ENCODE data around the gene STK36.
A peak's percentile ranks its signal among the peaks of the same experiment; 100 is the strongest.

The STK36 gene

DNA sequence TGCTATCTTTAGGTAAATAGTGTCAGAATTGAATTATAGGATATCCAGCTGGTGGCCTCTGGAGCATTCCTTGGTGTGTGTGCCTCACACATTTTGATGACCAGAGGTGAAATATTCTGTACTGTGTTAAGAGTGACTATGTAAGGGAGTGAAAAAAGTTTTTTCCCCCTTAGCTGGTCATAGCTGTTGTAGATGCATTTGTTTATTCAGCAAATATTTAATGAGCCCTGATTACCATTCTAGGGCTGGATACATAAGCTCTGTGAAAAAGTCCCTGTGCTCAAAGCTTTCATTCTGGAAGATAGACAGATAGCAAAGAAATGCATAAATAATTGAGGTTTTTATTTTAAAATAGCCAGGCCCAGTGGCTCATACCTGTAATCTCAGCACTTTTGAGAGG, 49.6 kb downstream of the STK36 start:
- DNase-seq, result no peak

GRCh38 chr2:218721934-218722333, 50.0 kb downstream of the STK36 start:
- DNase-seq, result no peak

- no peak for DNase-seq
Measured at GRCh38 chr2:218722419-218722818, 50.5 kb downstream of the STK36 start.

- DNase-seq, result no peak
Measured at GRCh38 chr2:218722876-218723785, 51.2 kb downstream of the STK36 start.

- no peak for DNase-seq
Measured at GRCh38 chr2:218726004-218726574, 54.2 kb downstream of the STK36 start.

DNA sequence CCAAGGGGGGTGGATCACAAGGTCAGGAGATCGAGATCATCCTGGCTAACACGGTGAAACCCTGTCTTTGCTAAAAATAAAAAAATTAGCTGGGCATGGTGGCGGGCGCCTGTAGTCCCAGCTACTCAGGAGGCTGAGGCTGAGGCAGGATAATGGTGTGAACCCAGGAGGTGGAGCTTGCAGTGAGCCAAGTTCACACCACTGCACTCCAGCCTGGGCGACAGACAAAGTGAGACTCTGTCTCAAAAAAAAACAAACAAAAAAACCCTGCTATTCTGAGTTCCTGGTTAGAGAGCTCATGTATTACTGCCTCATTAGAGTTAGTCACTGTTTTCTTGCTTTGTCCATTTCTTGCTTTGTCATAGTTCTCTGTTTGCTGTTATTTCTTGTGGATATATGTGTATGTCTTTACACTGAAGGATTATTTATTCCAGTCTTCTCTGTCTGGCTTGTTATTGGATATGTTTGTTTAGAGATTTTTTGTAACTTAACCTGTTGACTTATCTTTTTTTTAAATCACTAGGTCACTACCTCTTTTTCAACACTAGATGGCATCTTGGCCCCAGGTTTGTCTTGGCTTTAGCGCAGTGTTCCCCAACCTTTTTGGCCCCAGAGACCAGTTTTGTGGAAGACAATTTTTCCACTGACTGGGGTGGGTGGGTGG, 55.7 kb downstream of the STK36 start:
- DNase-seq, result peak in 1 of 2 experiments; percentile 42

GRCh38 chr2:218729640-218730039, 57.8 kb downstream of the STK36 start:
- no peak for DNase-seq

- DNase-seq, result no peak
Measured at GRCh38 chr2:218732052-218732760, 60.3 kb downstream of the STK36 start.

DNA sequence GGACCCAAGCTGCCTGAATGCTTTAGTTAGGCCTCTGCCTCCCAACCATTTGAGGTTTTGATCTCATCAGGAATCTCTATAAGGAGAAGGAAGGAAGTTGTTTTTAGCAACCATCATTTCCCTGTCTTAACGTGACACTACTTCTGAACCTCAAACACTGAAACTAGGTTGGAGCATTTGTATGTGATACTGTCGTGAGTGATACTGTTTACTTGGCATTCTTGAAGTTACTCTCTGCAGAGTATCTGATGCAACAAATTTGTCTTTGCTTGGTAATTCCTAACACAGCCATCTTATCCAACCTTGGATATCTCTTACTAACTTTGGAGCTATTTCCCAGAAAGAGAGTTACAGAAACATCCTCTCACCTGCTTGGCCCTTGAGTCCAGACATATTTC, 60.9 kb downstream of the STK36 start:
- no peak for DNase-seq

- DNase-seq, result peak in 1 of 2 experiments; percentile 26
Measured at GRCh38 chr2:218733171-218734021, 61.5 kb downstream of the STK36 start.

- no peak for DNase-seq
Measured at GRCh38 chr2:218734190-218734975, 62.5 kb downstream of the STK36 start.

DNA sequence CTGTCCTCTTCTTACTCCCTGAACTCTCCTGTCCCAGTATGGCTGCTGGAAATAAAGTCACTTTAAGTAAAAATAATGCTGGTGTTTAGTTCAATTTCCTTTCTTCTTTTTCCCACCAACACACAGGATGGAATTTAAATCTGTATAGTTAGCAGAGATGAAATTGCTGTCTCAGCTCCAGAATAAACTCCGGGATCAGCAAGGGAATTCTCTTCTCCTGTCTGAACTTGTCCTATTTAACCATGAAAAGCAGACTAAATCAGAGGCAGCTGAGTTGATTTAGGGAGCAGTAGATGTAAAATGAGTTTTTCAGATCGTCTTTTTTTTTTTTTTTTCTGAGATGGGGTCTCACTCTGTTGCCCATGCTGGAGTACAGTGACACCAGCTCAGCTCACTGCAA, 64.6 kb downstream of the STK36 start:
- DNase-seq, result no peak

GRCh38 chr2:218743068-218743467, 71.2 kb downstream of the STK36 start:
- no peak for DNase-seq

- DNase-seq, result no peak
Measured at GRCh38 chr2:218744615-218745014, 72.7 kb downstream of the STK36 start.

- no peak for DNase-seq
Measured at GRCh38 chr2:218745160-218745558, 73.3 kb downstream of the STK36 start.

- DNase-seq, result no peak
Measured at GRCh38 chr2:218745559-218746469, 73.9 kb downstream of the STK36 start.

DNA sequence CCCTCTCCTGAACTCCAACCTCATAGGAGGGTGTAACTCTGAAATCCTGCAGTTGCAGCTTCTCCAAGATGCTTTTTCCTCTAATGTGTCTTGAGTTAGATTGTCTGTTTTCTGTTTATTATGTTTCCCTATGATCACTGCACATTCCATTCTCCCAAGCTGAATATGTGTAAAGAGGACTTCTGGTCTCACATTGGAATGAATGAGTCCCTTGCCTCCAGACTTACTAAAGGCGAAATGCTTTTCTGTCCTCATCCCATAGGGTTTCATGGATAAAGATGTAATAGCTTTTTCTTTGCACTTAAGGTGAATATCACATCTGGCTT, 74.5 kb downstream of the STK36 start:
- DNase-seq, result no peak

- no peak for DNase-seq
Measured at GRCh38 chr2:218746960-218747359, 75.1 kb downstream of the STK36 start.

GRCh38 chr2:218748741-218749441, 77.0 kb downstream of the STK36 start:
- no peak for DNase-seq

Data from SW 1271 (cell line).